HepG2 (cell line): Measurements from ENCODE around the gene GPR25. TPM values are rescaled to one million over a fixed set of nuclear protein-coding genes. Genes with fewer than 3 reads are reported as not detected.

Experiments used
- AGO1 ChIP-seq: fragments of 200-400 bp; formaldehyde crosslinking; IDR thresholded peaks from 2 replicates; pipeline ENCODE4 v1.6.1; 2017; ENCODE audit warnings: mild to moderate bottlenecking, low read depth, low read length, moderate library complexity; ENCODE audit not compliant: poor library complexity, severe bottlenecking
- BRD4 ChIP-seq: sonication (generic); formaldehyde crosslinking; IDR thresholded peaks from 2 replicates; pipeline ENCODE4 v1.4.0; 2020; ENCODE audit warnings: missing genetic modification reagents
- CEBPB ChIP-seq: IDR thresholded peaks from 2 replicates; pipeline ENCODE4 v1.6.1; 2011; ENCODE audit warnings: low read depth, low read length, improper control_type of control experiment, borderline replicate concordance
- FLYWCH1 ChIP-seq: sonication (generic); formaldehyde crosslinking; IDR thresholded peaks from 2 replicates; pipeline ENCODE4 v1.8.1; 2023; ENCODE audit warnings: mild to moderate bottlenecking, missing genetic modification reagents
- IKZF4 ChIP-seq: sonication (generic); formaldehyde crosslinking; IDR thresholded peaks from 2 replicates; pipeline ENCODE4 v1.5.1; 2020; ENCODE audit warnings: borderline replicate concordance, mild to moderate bottlenecking, low read depth, missing genetic modification reagents; ENCODE audit errors: not compliant biosample characterization
- MED8 ChIP-seq: sonication (generic); formaldehyde crosslinking; IDR thresholded peaks from 2 replicates; pipeline ENCODE4 v1.8.1; 2023; ENCODE audit warnings: mild to moderate bottlenecking, missing genetic modification reagents; ENCODE audit not compliant: insufficient replicate concordance
- NFE2L2 ChIP-seq: fragments of 150-350 bp; IDR thresholded peaks from 2 replicates; pipeline ENCODE4 v1.6.1; 2014; ENCODE audit warnings: low read length
- PATZ1 ChIP-seq: sonication (generic); formaldehyde crosslinking; IDR thresholded peaks from 2 replicates; pipeline ENCODE4 v1.4.0; 2020; ENCODE audit warnings: missing genetic modification reagents
- PAXIP1 ChIP-seq: sonication (generic); formaldehyde crosslinking; conservative IDR thresholded peaks from 2 replicates; pipeline ENCODE4 v1.4.0; 2020; ENCODE audit warnings: mild to moderate bottlenecking, missing genetic modification reagents, moderate library complexity
- RBM22 ChIP-seq: fragments of 200-400 bp; formaldehyde crosslinking; optimal IDR thresholded peaks from 2 replicates; pipeline ENCODE3; 2017; ENCODE audit warnings: mild to moderate bottlenecking, low read length, moderate library complexity
- RERE ChIP-seq: IDR thresholded peaks from 2 replicates; pipeline ENCODE4 v1.6.1; 2016; ENCODE audit warnings: low read depth, missing genetic modification reagents, missing compliant biosample characterization
- SPEN ChIP-seq: sonication (generic); formaldehyde crosslinking; IDR thresholded peaks from 2 replicates; pipeline ENCODE4 v1.5.1; 2020; ENCODE audit warnings: low read depth, mild to moderate bottlenecking, missing genetic modification reagents
- TEAD3 ChIP-seq: optimal IDR thresholded peaks from 2 replicates; pipeline ENCODE3; 2016; ENCODE audit warnings: borderline replicate concordance
- ZBTB42 ChIP-seq: sonication (generic); formaldehyde crosslinking; IDR thresholded peaks from 2 replicates; pipeline ENCODE4 v1.5.0; 2020; ENCODE audit warnings: mild to moderate bottlenecking, missing genetic modification reagents
- ZC3H4 ChIP-seq: sonication (generic); formaldehyde crosslinking; IDR thresholded peaks from 2 replicates; pipeline ENCODE4 v1.4.0; 2020; ENCODE audit warnings: missing genetic modification reagents, borderline replicate concordance
- ZFP41 ChIP-seq: sonication (generic); formaldehyde crosslinking; IDR thresholded peaks from 2 replicates; pipeline ENCODE4 v1.4.0; 2020; ENCODE audit warnings: mild to moderate bottlenecking, missing genetic modification reagents, borderline replicate concordance
- ZNF546 ChIP-seq: sonication (generic); formaldehyde crosslinking; conservative IDR thresholded peaks from 2 replicates; pipeline ENCODE4 v1.8.1; 2023; ENCODE audit warnings: mild to moderate bottlenecking, missing genetic modification reagents
- ZNF850 ChIP-seq: sonication (generic); formaldehyde crosslinking; conservative IDR thresholded peaks from 2 replicates; pipeline ENCODE4 v1.9.0; 2021; ENCODE audit warnings: mild to moderate bottlenecking, missing genetic modification reagents
- ZSCAN20 ChIP-seq: sonication (generic); formaldehyde crosslinking; IDR thresholded peaks from 2 replicates; pipeline ENCODE4 v1.4.0; 2020; ENCODE audit warnings: missing genetic modification reagents, mild to moderate bottlenecking, borderline replicate concordance
- ZSCAN21 ChIP-seq: sonication (generic); formaldehyde crosslinking; IDR thresholded peaks from 2 replicates; pipeline ENCODE4 v1.8.0; 2022; ENCODE audit warnings: mild to moderate bottlenecking, missing genetic modification reagents, moderate library complexity, borderline replicate concordance
- polyA plus RNA-seq, 8 experiments: library from polyadenylated mRNA; depleted of rRNA in 3 of 8; stranded (reverse) in 7 of 8; unstranded in 1 of 8; fragments of >200 nt; fragmentation: Illumina TruSeq in 4 of 8; extraction: Trizol in 4 of 8; gene quantifications; 2 replicates each; pipeline versions ENCODE4 v1.2.1 to v1.2.3, GENCODE V29; 2011 to 2016; ENCODE audit warnings: low read depth in 4 of 8, missing spikeins in 1 of 8, mixed read lengths in 1 of 8; ENCODE audit not compliant: insufficient read depth in 1 of 8
- total RNA-seq, 5 experiments: library from RNA; depleted of rRNA; stranded (reverse); fragments of >200 nt; fragmentation: Illumina TruSeq; extraction: Trizol; gene quantifications; 2 replicates each; pipeline ENCODE4 v1.2.3, GENCODE V29; 2016; ENCODE audit warnings: low read depth in 1 of 5

Gene GPR25
- total and polyA plus RNA-seq, 2 of the 13 experiments (the other 11 are each of a cell fraction or from before 2014, with no cell fraction given), result not detected

- TF ChIP-seq PAXIP1 (CRISPR knock-in tag), result peak; percentile 55
- peak; percentile 8 for TF ChIP-seq TEAD3
- TF ChIP-seq RERE (CRISPR knock-in tag), result no peak
- TF ChIP-seq BRD4 (CRISPR knock-in tag), result no peak
- TF ChIP-seq ZNF546 (CRISPR knock-in tag), result 0 out of 2 replicates have a peak, but pooled peaks have one; percentile 48
- peak; percentile 73; the same call in 1 of the 2 replicates for TF ChIP-seq CEBPB
- no peak for TF ChIP-seq ZSCAN21
- TF ChIP-seq ZC3H4 (CRISPR knock-in tag), result no peak
- peak; percentile 54; the same call in 1 of the 2 replicates for TF ChIP-seq SPEN (CRISPR knock-in tag)
- TF ChIP-seq FLYWCH1 (CRISPR knock-in tag), result no peak
- no peak for TF ChIP-seq MED8 (CRISPR knock-in tag)
- no peak for TF ChIP-seq RBM22
- no peak for TF ChIP-seq AGO1
- no peak for TF ChIP-seq ZSCAN20
- peak; percentile 42 for TF ChIP-seq PATZ1 (CRISPR knock-in tag)
- no peak for TF ChIP-seq ZFP41
- no peak for TF ChIP-seq ZBTB42 (CRISPR knock-in tag)
- TF ChIP-seq ZNF850, result no peak
- no peak for TF ChIP-seq IKZF4 (CRISPR knock-in tag)
- no peak for TF ChIP-seq NFE2L2
Observed at GRCh38 chr1:200888349-200888838, 15.6 kb downstream of the GPR25 start (continued).
